GM19023 (cell line): ENCODE data around the gene CHKA.
"Not testable (repeated sequence)": the region's sequence is repeated elsewhere in the genome, so short reads cannot be mapped to it uniquely, and the experiment has no call there.

ENCODE experiments used
- ATAC-seq: cut with Tn5 transposase; IDR thresholded peaks from one replicate; pipeline ENCODE4 v1.9.1; 2021; ENCODE audit warnings: mild to moderate bottlenecking, moderate library complexity; ENCODE audit not compliant: unreplicated experiment

CHKA gene

GRCh38 chr11:68117853-68118470, 3.2 kb downstream of the CHKA start:
- no peak for ATAC-seq

- ATAC-seq: no peak
Observed at GRCh38 chr11:68116974-68117373, 4.2 kb downstream of the CHKA start.

- ATAC-seq: no peak
Observed at GRCh38 chr11:68116126-68116525, 5.1 kb downstream of the CHKA start.

- ATAC-seq: no peak
Observed at GRCh38 chr11:68115285-68115684, 5.9 kb downstream of the CHKA start.

DNA sequence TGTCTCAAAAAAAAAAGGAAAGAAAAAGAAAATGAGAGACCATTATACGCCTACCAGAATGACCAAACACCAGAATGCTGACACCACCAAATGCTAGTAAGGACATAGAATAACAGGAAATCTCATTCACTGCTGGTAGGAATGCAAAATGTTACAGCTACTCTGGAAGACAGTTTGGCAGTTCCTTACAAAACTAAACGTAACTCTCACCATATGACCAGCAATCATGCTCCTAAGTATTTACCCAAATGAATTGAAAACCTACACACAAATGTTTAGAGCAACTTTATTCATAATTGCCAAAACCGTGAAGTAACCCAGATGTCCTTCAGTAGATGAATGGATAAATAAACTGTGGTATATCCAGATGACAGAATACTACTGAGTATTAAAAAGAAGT, 7.2 kb downstream of the CHKA start:
- ATAC-seq: no peak

- no peak for ATAC-seq
Observed at GRCh38 chr11:68107689-68108088, 13.5 kb downstream of the CHKA start.

GRCh38 chr11:68106165-68106940, 14.8 kb downstream of the CHKA start:
- no peak for ATAC-seq

- ATAC-seq: no peak
Observed at GRCh38 chr11:68099474-68100405, 21.4 kb downstream of the CHKA start.

DNA sequence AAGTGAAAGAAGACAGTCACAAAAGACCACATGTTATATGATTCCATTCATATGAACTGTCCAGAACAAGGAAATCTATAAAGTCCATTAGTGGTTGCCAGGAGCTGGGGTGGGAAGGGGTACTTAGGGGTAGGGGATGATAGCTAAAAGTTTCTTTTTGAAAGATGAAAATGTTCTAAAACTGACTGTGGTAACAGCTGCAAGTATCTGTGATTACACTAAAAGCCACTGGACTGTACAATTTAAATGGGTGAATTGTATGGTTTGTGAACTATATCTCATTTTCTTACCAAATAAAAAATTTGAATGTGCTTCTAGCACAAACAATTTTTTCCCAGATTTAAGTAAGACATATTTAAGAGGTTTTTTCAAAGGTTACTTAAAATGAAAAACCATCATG, 22.1 kb downstream of the CHKA start:
- no peak for ATAC-seq

- ATAC-seq: no peak
Observed at GRCh38 chr11:68096962-68097361, 24.2 kb downstream of the CHKA start.

GRCh38 chr11:68093565-68093964, 27.6 kb downstream of the CHKA start:
- no peak for ATAC-seq

DNA sequence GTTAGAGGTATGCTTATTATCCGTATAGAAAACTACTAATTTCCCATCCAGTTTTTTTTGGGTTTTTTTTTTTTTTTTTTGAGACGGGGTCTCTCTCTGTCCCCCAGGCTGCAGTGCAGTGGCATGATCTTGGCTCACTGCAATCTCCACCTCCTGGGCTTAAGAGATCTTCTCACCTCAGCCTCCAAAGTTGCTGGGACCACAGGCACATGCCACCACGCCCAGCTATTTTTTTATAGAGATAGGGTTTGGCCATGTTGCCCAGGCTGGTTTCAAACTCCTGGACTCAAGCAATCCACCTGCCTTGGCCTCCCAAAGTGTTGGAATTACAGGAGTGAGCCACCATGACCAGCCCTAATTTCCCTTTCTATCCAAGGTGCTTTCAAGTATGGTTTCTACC, 28.2 kb downstream of the CHKA start:
- not testable (repeated sequence) for ATAC-seq

GRCh38 chr11:68092411-68092810, 28.8 kb downstream of the CHKA start:
- ATAC-seq: no peak

- ATAC-seq: no peak
Observed at GRCh38 chr11:68090706-68091105, 30.5 kb downstream of the CHKA start.

DNA sequence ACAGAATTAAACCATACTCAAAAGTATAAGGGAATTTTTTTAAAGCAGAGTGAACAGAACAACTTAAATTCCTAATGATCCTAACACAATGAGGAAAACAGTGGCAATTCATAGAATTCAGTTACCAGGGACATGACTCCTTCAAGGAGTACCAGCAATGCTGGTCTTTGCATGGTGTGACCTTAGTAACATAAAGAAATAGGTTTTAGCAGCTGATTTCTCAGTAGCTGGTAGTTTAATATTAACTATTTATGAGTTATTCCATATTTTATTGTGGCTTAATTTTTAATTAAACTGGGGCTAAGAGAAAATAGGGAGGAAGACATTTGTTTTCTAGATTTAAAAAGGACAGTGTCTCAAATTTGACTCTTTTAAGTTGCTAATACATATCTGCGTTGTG, 30.9 kb downstream of the CHKA start:
- ATAC-seq: no peak

DNA sequence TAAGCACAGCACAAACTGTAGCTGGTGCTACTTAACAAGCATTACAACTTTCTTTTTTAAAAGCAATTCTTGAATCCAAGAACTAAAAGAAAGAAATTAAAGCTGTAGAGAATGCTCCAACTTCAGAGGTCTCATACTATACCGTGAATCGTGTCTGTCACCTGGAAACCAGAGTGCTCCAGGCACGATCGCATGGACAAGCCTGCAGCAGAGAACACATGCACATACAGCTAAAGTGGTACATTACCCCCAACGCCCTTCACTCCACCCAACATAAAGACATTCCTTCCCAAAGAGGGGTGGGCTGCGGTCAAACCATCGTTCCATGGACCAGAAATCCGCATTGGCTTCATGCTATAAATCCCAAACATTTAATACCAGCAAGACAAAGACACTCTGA, 31.5 kb downstream of the CHKA start:
- no peak for ATAC-seq

DNA sequence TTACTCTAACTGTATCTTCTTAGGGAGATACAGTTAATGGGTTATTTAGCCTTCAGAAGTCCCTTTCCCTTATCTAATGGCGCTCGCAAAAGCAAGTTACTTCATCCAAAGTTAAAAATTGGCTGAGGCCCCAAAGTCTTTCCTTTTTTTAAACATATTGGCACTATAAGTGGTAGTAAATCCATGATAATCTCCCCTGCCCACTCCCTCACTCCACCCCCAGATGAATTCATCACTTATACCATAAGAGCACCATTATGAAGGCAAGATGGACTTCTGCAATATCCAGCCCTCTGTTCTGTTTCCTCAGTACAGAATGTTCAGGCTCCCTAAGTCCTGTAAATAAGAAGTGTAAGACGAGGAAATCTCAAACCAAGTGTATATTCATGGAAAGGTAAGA, 37.7 kb downstream of the CHKA start:
- no peak for ATAC-seq

- ATAC-seq: no peak
Observed at GRCh38 chr11:68082481-68082880, 38.7 kb downstream of the CHKA start.

DNA sequence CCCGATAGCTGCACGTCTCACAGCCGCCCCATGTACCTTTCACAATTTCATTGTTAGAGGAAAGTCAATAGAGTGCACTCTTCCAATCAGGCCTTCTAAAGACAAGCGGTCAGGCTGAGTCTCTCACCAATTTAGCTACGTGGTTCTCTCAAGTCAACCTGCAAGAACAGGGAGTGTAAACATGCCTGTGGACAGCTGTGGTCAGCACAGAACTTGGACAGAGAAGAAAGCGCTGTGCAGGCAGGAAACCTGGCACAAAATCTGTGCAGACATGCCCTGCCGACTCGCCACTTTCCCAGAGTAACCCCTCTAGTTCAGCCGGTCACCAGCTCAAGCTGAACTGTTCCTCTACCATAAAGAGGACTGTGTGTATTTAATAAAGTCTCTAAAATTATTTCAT, 39.5 kb downstream of the CHKA start:
- no peak for ATAC-seq

GRCh38 chr11:68080860-68081259, 40.3 kb downstream of the CHKA start:
- no peak for ATAC-seq
